SU-DHL-6 (cell line): ENCODE results near the gene MGMT.

ENCODE experiments used
- H2AFZ ChIP-seq: fragments of 200-600 bp; sonication (generic); 2 replicates; pipeline ENCODE4 v1.6.1; 2014; ENCODE audit warnings: low read depth, mild to moderate bottlenecking, moderate library complexity, mixed read lengths, antibody characterized with exemption, low read length; ENCODE audit not compliant: severe bottlenecking
- H3F3A ChIP-seq: fragments of 200-600 bp; shearing (Covaris generic); 2 replicates; pipeline ENCODE4 v1.6.0; 2016; ENCODE audit warnings: antibody characterized with exemption, mild to moderate bottlenecking; ENCODE audit not compliant: insufficient read depth
- H3K27ac ChIP-seq: fragments of 200-600 bp; sonication (generic); 2 replicates; pipeline ENCODE4 v1.5.1; 2016; ENCODE audit warnings: low read depth, mild to moderate bottlenecking, low read length, moderate library complexity, mixed read lengths
- H3K27me3 ChIP-seq: fragments of 200-600 bp; sonication (generic), shearing (Covaris generic); 2 replicates; pipeline ENCODE4 v1.6.0; 2014; ENCODE audit warnings: mild to moderate bottlenecking, low read length
- H3K36me3 ChIP-seq: fragments of 200-600 bp; sonication (generic); 2 replicates; pipeline ENCODE4 v1.6.1; 2014; ENCODE audit warnings: mild to moderate bottlenecking, low read length, mixed read lengths
- H3K4me2 ChIP-seq: fragments of 300-600, 200-600 bp; shearing (Covaris generic), sonication (generic); 2 replicates; pipeline ENCODE4 v1.6.0; 2014; ENCODE audit warnings: low read length, low read depth, mild to moderate bottlenecking; ENCODE audit not compliant: poor library complexity, severe bottlenecking
- H3K4me3 ChIP-seq: fragments of 200-600 bp; sonication (generic); 2 replicates; pipeline ENCODE4 v1.5.1; 2014; ENCODE audit warnings: antibody characterized with exemption, low read length, mild to moderate bottlenecking, mixed read lengths; ENCODE audit not compliant: insufficient read depth, poor library complexity, severe bottlenecking
- H3K79me2 ChIP-seq: fragments of 200-600 bp; sonication (generic); 2 replicates; pipeline ENCODE4 v1.6.1; 2014; ENCODE audit warnings: mild to moderate bottlenecking, low read length, moderate library complexity; ENCODE audit not compliant: insufficient read depth
- H3K9ac ChIP-seq: fragments of 200-600 bp; sonication (generic); 2 replicates; pipeline ENCODE4 v1.7.0; 2014; ENCODE audit warnings: mild to moderate bottlenecking, low read length
- H3K9me2 ChIP-seq: fragments of 200-600 bp; sonication (generic); replicated peaks from 2 replicates; pipeline ENCODE4 v1.6.1; 2014; ENCODE audit warnings: low read length; ENCODE audit not compliant: insufficient read depth
- H3K9me3 ChIP-seq: fragments of 200-600 bp; sonication (generic); 2 replicates; pipeline ENCODE4 v1.6.1; 2014; ENCODE audit warnings: low read length, mixed read lengths; ENCODE audit not compliant: insufficient read depth
- H4K20me1 ChIP-seq: fragments of 200-600 bp; sonication (generic); 2 replicates; pipeline ENCODE4 v1.6.1; 2014; ENCODE audit warnings: low read depth, mild to moderate bottlenecking, antibody characterized with exemption, low read length, moderate library complexity, mixed read lengths
- EZH2phosphoT487 ChIP-seq: fragments of 200-600 bp; sonication (generic), shearing (Covaris generic); conservative IDR thresholded peaks from 2 replicates; pipeline ENCODE4 v1.6.1; 2018; ENCODE audit warnings: mild to moderate bottlenecking, antibody characterized with exemption, low read length, moderate library complexity, mixed read lengths
- TF ChIP-seq, protein P1 (sequence below): fragments of 200-600 bp; sonication (generic); IDR thresholded peaks from one replicate; pipeline ENCODE4 v1.5.1; 2017; ENCODE audit warnings: antibody characterized with exemption, mild to moderate bottlenecking, low read length, moderate library complexity; ENCODE audit not compliant: insufficient read depth, poor library complexity, severe bottlenecking

The MGMT gene

DNA sequence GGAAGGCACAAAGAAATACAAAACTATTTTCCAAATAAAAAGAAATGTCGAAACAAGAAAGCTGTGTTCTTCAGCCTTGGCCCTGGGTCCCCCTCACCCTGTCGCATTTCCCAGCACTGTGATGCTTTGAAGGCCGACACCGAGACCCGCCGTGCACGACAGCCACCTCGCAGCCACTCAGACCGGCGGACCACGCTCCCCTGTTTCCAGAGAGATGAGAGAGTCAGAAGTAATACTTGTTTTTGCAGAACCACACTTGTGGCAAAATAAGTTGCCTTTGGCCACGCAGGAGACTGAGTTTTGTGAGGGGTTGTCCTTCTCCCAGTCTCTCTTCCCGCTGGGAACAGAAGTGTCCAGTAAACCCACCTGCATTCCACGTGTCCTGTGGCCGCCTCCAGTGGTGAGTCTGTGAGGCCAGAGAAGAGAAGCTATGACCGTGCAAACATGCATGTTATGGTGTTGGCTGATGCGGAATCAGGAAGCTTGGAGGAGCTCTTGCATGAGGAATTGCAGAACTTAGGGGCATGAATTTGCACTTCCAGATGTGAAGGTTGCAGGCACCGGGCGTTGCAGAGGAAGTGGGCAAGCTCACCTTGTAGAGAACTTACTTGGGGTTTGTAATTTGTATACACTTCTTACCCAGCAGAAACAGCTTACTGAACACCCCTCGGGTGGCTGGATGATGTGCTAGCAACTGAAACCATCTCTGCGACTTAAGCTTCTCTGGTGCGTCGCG, 302.5 kb downstream of the MGMT start:
- Histone ChIP-seq H2AFZ (no peak overlapping the region), H3K79me2 (no peaks in the 10 kb centered on the region), H3K4me3 (no peak overlapping the region), H3K27me3 (no peaks in the 10 kb centered on the region), H3K9ac (no peak overlapping the region), H3F3A (no peaks in the 10 kb centered on the region), H3K9me3 (no peaks in the 10 kb centered on the region), H4K20me1 (no peaks in the 10 kb centered on the region), H3K27ac (no peak overlapping the region), H3K36me3 (no peaks in the 10 kb centered on the region), H3K9me2 (no peaks in the 10 kb centered on the region), H3K4me2 (no peak overlapping the region)
- no peak for TF ChIP-seq EZH2phosphoT487

DNA sequence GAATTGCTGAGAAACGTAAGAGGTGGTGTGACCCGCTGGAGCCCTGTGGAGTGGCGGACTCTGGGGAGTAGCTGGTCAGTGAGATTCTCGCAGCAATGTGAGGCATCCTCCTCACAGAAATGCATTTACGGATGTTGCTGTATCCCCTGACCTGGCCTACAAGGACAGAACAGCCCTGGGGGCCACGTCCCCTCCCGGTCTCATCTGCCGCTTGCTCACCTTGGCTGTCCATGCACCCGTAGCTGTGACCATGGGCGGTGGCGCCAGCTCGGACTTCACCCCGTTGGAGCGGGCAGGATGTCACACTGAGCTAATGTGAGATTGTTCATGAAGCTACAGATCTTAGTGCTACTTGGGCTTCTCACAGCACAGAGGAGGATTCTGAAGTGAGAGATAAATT, 303.2 kb downstream of the MGMT start:
- Histone ChIP-seq H3F3A (no peaks in the 10 kb centered on the region), H3K4me3 (no peak overlapping the region), H2AFZ (no peak overlapping the region), H3K9me3 (no peaks in the 10 kb centered on the region), H3K79me2 (no peaks in the 10 kb centered on the region), H3K27ac (no peak overlapping the region), H3K27me3 (no peaks in the 10 kb centered on the region), H3K4me2 (no peak overlapping the region), H4K20me1 (no peaks in the 10 kb centered on the region), H3K9ac (no peak overlapping the region), H3K36me3 (no peaks in the 10 kb centered on the region), H3K9me2 (no peaks in the 10 kb centered on the region)
- TF ChIP-seq EZH2phosphoT487, result no peak
- TF ChIP-seq, protein P1, sequence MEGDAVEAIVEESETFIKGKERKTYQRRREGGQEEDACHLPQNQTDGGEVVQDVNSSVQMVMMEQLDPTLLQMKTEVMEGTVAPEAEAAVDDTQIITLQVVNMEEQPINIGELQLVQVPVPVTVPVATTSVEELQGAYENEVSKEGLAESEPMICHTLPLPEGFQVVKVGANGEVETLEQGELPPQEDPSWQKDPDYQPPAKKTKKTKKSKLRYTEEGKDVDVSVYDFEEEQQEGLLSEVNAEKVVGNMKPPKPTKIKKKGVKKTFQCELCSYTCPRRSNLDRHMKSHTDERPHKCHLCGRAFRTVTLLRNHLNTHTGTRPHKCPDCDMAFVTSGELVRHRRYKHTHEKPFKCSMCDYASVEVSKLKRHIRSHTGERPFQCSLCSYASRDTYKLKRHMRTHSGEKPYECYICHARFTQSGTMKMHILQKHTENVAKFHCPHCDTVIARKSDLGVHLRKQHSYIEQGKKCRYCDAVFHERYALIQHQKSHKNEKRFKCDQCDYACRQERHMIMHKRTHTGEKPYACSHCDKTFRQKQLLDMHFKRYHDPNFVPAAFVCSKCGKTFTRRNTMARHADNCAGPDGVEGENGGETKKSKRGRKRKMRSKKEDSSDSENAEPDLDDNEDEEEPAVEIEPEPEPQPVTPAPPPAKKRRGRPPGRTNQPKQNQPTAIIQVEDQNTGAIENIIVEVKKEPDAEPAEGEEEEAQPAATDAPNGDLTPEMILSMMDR, result no peak

DNA sequence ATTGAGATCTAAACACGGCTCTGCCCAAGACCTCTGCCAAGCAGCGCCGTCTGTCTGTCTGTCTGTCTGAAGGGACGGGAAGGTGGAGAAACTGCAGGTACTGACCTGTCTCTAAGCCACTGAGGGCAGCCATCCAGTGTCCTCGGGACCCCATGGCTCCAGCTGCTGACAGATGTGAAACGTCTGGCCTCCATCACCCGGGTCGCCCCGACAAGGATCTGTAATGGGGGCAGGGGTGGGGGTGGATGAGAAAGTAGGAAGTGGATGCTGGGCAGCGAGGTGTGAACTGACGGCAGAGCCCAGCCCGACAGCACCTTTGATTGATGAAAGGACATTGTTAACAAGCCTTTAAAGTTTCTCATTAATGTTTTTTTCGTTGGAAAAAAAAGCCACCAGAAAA, 304.0 kb downstream of the MGMT start:
- H3K27me3 ChIP-seq, result no peaks in the 10 kb centered on the region
- no peaks in the 10 kb centered on the region for H3K9me2 ChIP-seq
- H3K27ac ChIP-seq, result no peak overlapping the region
- no peak overlapping the region for H3K4me3 ChIP-seq
- no peaks in the 10 kb centered on the region for H3K79me2 ChIP-seq
- no peaks in the 10 kb centered on the region for H3K9me3 ChIP-seq
- no peak overlapping the region for H3K4me2 ChIP-seq
- H3K9ac ChIP-seq, result no peak overlapping the region
- no peaks in the 10 kb centered on the region for H3F3A ChIP-seq
- no peaks in the 10 kb centered on the region for H3K36me3 ChIP-seq
- no peaks in the 10 kb centered on the region for H4K20me1 ChIP-seq
- no peak for TF ChIP-seq EZH2phosphoT487
- TF ChIP-seq, protein P1, result no peak
- no peak overlapping the region for H2AFZ ChIP-seq

DNA sequence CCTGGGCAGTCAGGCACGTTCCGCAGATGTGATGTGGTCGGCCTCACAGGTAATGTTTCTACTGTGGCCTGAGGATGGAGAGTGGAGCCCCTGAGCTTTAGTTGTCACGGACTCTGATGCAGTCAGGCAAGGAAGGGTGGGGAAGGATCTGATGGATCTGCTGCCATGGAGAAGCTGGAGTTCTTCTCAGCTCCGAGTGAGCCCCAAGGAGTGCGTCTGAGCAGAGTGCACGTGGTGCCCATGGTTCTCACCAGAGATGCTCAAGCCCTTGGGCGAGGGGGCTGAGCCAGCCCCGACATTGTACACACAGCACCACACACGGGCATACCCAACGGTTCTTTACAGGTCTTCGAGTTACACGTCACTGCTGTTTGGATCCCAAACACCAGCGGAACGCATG, 304.5 kb downstream of the MGMT start:
- Histone ChIP-seq H3K9me2 (no peaks in the 10 kb centered on the region), H3K27ac (no peak overlapping the region), H3K4me2 (no peak overlapping the region), H3K9me3 (no peaks in the 10 kb centered on the region), H3K9ac (no peak overlapping the region), H3K27me3 (no peaks in the 10 kb centered on the region), H3K79me2 (no peaks in the 10 kb centered on the region), H3F3A (no peaks in the 10 kb centered on the region), H3K36me3 (no peaks in the 10 kb centered on the region), H4K20me1 (no peaks in the 10 kb centered on the region), H2AFZ (no peak overlapping the region), H3K4me3 (no peak overlapping the region)
- TF ChIP-seq EZH2phosphoT487, result no peak
- TF ChIP-seq, protein P1, result no peak
